GM19023 (cell line): ENCODE results near the gene PLEKHA6.

Experiments
- ATAC-seq: cut with Tn5 transposase; IDR thresholded peaks from one replicate; pipeline ENCODE4 v1.9.1; 2021; ENCODE audit warnings: mild to moderate bottlenecking, moderate library complexity; ENCODE audit not compliant: unreplicated experiment

PLEKHA6 gene

GRCh38 chr1:204357551-204358490 lies 1.9 kb downstream of the PLEKHA6 start:
- no peak for ATAC-seq

- ATAC-seq, result no peak
These were observed 2.7 kb downstream of the PLEKHA6 start for GRCh38 chr1:204356997-204357396.

GRCh38 chr1:204355913-204356312 lies 3.8 kb downstream of the PLEKHA6 start:
- no peak for ATAC-seq

GRCh38 chr1:204354579-204354978 lies 5.2 kb downstream of the PLEKHA6 start:
- no peak for ATAC-seq

- ATAC-seq, result no peak
These were observed 6.4 kb downstream of the PLEKHA6 start for GRCh38 chr1:204353213-204353910.

- no peak for ATAC-seq
These were observed 8.7 kb downstream of the PLEKHA6 start for GRCh38 chr1:204350857-204351573.

- no peak for ATAC-seq
These were observed 9.4 kb downstream of the PLEKHA6 start for GRCh38 chr1:204350312-204350711.

GRCh38 chr1:204349602-204350001 lies 10.1 kb downstream of the PLEKHA6 start:
- ATAC-seq, result no peak

- no peak for ATAC-seq
These were observed 11.0 kb downstream of the PLEKHA6 start for GRCh38 chr1:204348722-204349121.

- no peak for ATAC-seq
These were observed 11.5 kb downstream of the PLEKHA6 start for GRCh38 chr1:204348242-204348641.

- ATAC-seq, result no peak
These were observed 13.6 kb downstream of the PLEKHA6 start for GRCh38 chr1:204345941-204346645.

- ATAC-seq, result no peak
These were observed 14.3 kb downstream of the PLEKHA6 start for GRCh38 chr1:204345438-204345841.

- no peak for ATAC-seq
These were observed 14.9 kb downstream of the PLEKHA6 start for GRCh38 chr1:204344665-204345355.

- ATAC-seq, result no peak
These were observed 15.9 kb downstream of the PLEKHA6 start for GRCh38 chr1:204343802-204344201.

- ATAC-seq, result no peak
These were observed 16.5 kb downstream of the PLEKHA6 start for GRCh38 chr1:204343247-204343646.

- no peak for ATAC-seq
These were observed 17.4 kb downstream of the PLEKHA6 start for GRCh38 chr1:204342310-204342709.

GRCh38 chr1:204341380-204341779 lies 18.3 kb downstream of the PLEKHA6 start:
- ATAC-seq, result no peak

- ATAC-seq, result no peak
These were observed 19.4 kb downstream of the PLEKHA6 start for GRCh38 chr1:204340081-204340889.

GRCh38 chr1:204339541-204339940 lies 20.2 kb downstream of the PLEKHA6 start:
- ATAC-seq, result no peak
